GM12878 (cell line): ENCODE data around the gene FOSB. TPM values are rescaled to one million over a fixed set of nuclear protein-coding genes. Genes with fewer than 3 reads are reported as not detected.

ENCODE experiments used
- ATAC-seq: fragments of 200-7000 bp; cut with Tn5 transposase; 3 replicates; pipeline ENCODE4 v1.9.1; 2020; ENCODE audit warnings: mild to moderate bottlenecking, moderate library complexity
- BruUV-seq: library from RNA; stranded (reverse); fragments of 400-500 nt; replicated peaks from 2 replicates; lab custom pipeline; 2021; lab: Mats Ljungman, UMichigan
- CTCF ChIA-PET: fragments of 300-600 bp; sonication (Branson Sonifier 250); formaldehyde crosslinking; extraction: SDS; loops from one replicate; lab custom pipeline; 2021; ENCODE audit warnings: inconsistent platforms; lab: Yijun Ruan, JAX
- POLR2A ChIA-PET: fragments of 350-600 bp; formaldehyde crosslinking; extraction: SDS; loops from one replicate; lab custom pipeline; 2021; ENCODE audit warnings: inconsistent platforms; lab: Charles Lee
- RAD21 ChIA-PET: fragments of 300-600 bp; sonication (Branson Sonifier 250); formaldehyde crosslinking; loops from one replicate; lab custom pipeline; 2023; ENCODE audit warnings: antibody characterized with exemption; ENCODE audit not compliant: unreplicated experiment; lab: Charles Lee
- SMC1A ChIA-PET: fragments of 300-600 bp; sonication (Branson Sonifier 250); formaldehyde crosslinking; loops from one replicate; lab custom pipeline; 2023; ENCODE audit not compliant: unreplicated experiment, uncharacterized antibody; lab: Charles Lee
- DNase-seq: peaks from one replicate; pipeline ENCODE4 v3.0.0-alpha.2; 2011; ENCODE audit warnings: low read depth, low spot score
- FAIRE-seq: peaks from 3 replicates; lab custom pipeline; 2011; peaks lifted over from hg19 to GRCh38; lab: Jason Lieb, UNC
- H2AFZ ChIP-seq: 2 replicates; pipeline ENCODE4 v1.6.0; 2011; ENCODE audit warnings: low read depth, low read length, control low read depth; ENCODE audit not compliant: control insufficient read depth
- H3K27ac ChIP-seq: 2 replicates; pipeline ENCODE4 v1.5.1; 2011; ENCODE audit warnings: control low read depth; ENCODE audit not compliant: control insufficient read depth, insufficient read depth
- H3K27me3 ChIP-seq, 2 experiments: replicated peaks in 1 of 2; 2 replicates each; pipeline versions ENCODE4 v1.6.0 to v1.6.1; 2011; ENCODE audit warnings: low read length in 1 of 2; ENCODE audit not compliant: control insufficient read depth in 2 of 2, insufficient read depth in 2 of 2
- H3K36me3 ChIP-seq, 2 experiments: 2 replicates each; pipeline ENCODE4 v1.5.1; 2011; ENCODE audit warnings: low read length in 1 of 2; ENCODE audit not compliant: control insufficient read depth in 2 of 2, insufficient read depth in 2 of 2
- H3K4me1 ChIP-seq: 2 replicates; pipeline ENCODE4 v1.6.1; 2011; ENCODE audit warnings: mild to moderate bottlenecking, low read length, moderate library complexity, mixed read lengths; ENCODE audit not compliant: control insufficient read depth, insufficient read depth
- H3K4me2 ChIP-seq: 2 replicates; pipeline ENCODE4 v1.6.0; 2011; ENCODE audit warnings: control low read depth; ENCODE audit not compliant: control insufficient read depth, insufficient read depth
- H3K4me3 ChIP-seq: fragments of 200-600 bp; sonication (generic); 2 replicates; pipeline ENCODE4 v1.5.1; 2016
- H3K79me2 ChIP-seq: 2 replicates; pipeline ENCODE4 v1.6.0; 2011; ENCODE audit warnings: low read length; ENCODE audit not compliant: control insufficient read depth, insufficient read depth
- H3K9ac ChIP-seq: 2 replicates; pipeline ENCODE4 v1.8.0; 2011; ENCODE audit warnings: low read length, control low read depth, mixed read lengths; ENCODE audit not compliant: control insufficient read depth, insufficient read depth
- H3K9me3 ChIP-seq: replicated peaks from 3 replicates; pipeline ENCODE4 v1.5.1; 2011; ENCODE audit warnings: mild to moderate bottlenecking, low read length; ENCODE audit not compliant: control insufficient read depth, insufficient read depth
- H4K20me1 ChIP-seq: 2 replicates; pipeline ENCODE4 v1.6.0; 2011; ENCODE audit not compliant: control insufficient read depth, insufficient read depth
- CREB1 ChIP-seq: IDR thresholded peaks from 2 replicates; pipeline ENCODE4 v1.6.1; 2012; ENCODE audit warnings: low read depth, mild to moderate bottlenecking, inconsistent platforms
- DPF2 ChIP-seq: fragments of 450-650 bp; IDR thresholded peaks from 2 replicates; pipeline ENCODE4 v1.6.1; 2017; ENCODE audit warnings: mild to moderate bottlenecking
- EGR1 ChIP-seq, 2 experiments: IDR thresholded peaks; 1 replicate in 1 of 2; 2 replicates in 1 of 2; pipeline ENCODE4 v1.6.1; 2011 to 2012; ENCODE audit warnings: low read depth in 2 of 2, low read length in 2 of 2, borderline replicate concordance in 1 of 2, mild to moderate bottlenecking in 1 of 2, moderate library complexity in 1 of 2
- GATAD2B ChIP-seq: fragments of 450-650 bp; conservative IDR thresholded peaks from 2 replicates; pipeline ENCODE4 v1.6.1; 2017; ENCODE audit warnings: low read depth, mild to moderate bottlenecking, moderate library complexity
- HDAC6 ChIP-seq: fragments of 200-600 bp; sonication (generic); IDR thresholded peaks from one replicate; pipeline ENCODE4 v1.8.0; 2017; ENCODE audit warnings: antibody characterized with exemption; ENCODE audit not compliant: unreplicated experiment
- IKZF1 ChIP-seq: fragments of 450-650 bp; conservative IDR thresholded peaks from 2 replicates; pipeline ENCODE4 v1.6.1; 2017; ENCODE audit warnings: antibody characterized with exemption, mild to moderate bottlenecking
- KLF5 ChIP-seq: fragments of 450-650 bp; IDR thresholded peaks from 2 replicates; pipeline ENCODE4 v1.6.1; 2014; ENCODE audit warnings: mild to moderate bottlenecking; ENCODE audit not compliant: partially characterized antibody
- LARP7 ChIP-seq: fragments of 450-650 bp; IDR thresholded peaks from 2 replicates; pipeline ENCODE4 v1.6.1; 2017; ENCODE audit warnings: mild to moderate bottlenecking
- RAD21 ChIP-seq: IDR thresholded peaks from 2 replicates; pipeline ENCODE4 v1.6.1; 2011; ENCODE audit warnings: mild to moderate bottlenecking, low read depth, low read length, moderate library complexity; ENCODE audit not compliant: insufficient read depth
- RUNX3 ChIP-seq: IDR thresholded peaks from 2 replicates; pipeline ENCODE4 v1.6.1; 2012; ENCODE audit warnings: low read length, inconsistent platforms
- SMAD1 ChIP-seq: fragments of 450-650 bp; IDR thresholded peaks from 2 replicates; pipeline ENCODE4 v1.6.1; 2018; ENCODE audit warnings: mild to moderate bottlenecking, low read depth; ENCODE audit not compliant: partially characterized antibody
- YY1 ChIP-seq: IDR thresholded peaks from 2 replicates; pipeline ENCODE4 v1.6.1; 2011; ENCODE audit warnings: low read depth, mild to moderate bottlenecking, low read length
- WGBS: methylation state at CpG from one replicate; pipeline ENCODE4 v1.1.6; 2016; ENCODE audit warnings: low lambda C conversion rate; ENCODE audit not compliant: insufficient replicate concordance, insufficient coverage; ENCODE audit errors: missing lambda C conversion rate; 5-methylcytosine and 5-hydroxymethylcytosine counted together
- in situ Hi-C: fragments of 300-500 bp; cut with MboI; formaldehyde crosslinking; loops from 9 replicates; pipeline ENCODE4 v1.14.3; 2018; ENCODE audit warnings: mixed read lengths
- intact Hi-C: fragments of 100-400 bp; cut with micrococcal nuclease; formaldehyde crosslinking; loops from one replicate; pipeline ENCODE4 v1.14.2; 2022; ENCODE audit not compliant: unreplicated experiment
- polyA plus RNA-seq, 11 experiments: library from polyadenylated mRNA; depleted of rRNA in 4 of 11; unstranded in 6 of 11; stranded (reverse) in 5 of 11; fragments of >200 nt; fragmentation: Nextera tagmentation in 4 of 11; fragmentation: Illumina TruSeq in 1 of 11; extraction: Ambion mirVana in 4 of 11; extraction: Trizol in 1 of 11; gene quantifications; 1 replicate in 1 of 11; 2 replicates in 10 of 11; pipeline versions ENCODE4 v1.2.1 to v1.2.3, GENCODE V29; 2011 to 2016; ENCODE audit warnings: inconsistent platforms in 2 of 11, missing spikeins in 2 of 11, low read depth in 1 of 11
- total RNA-seq, 4 experiments: library from RNA; depleted of rRNA in 3 of 4; stranded (reverse); fragments of >200 nt in 3 of 4; fragmentation: Illumina TruSeq in 1 of 4; extraction: Trizol in 1 of 4; gene quantifications; 2 replicates each; pipeline versions ENCODE4 v1.2.1 to v1.2.3, GENCODE V29; 2013 to 2021
- TF ChIP-seq, protein P1 (sequence below), 3 experiments: IDR thresholded peaks in 2 of 3; conservative IDR thresholded peaks in 1 of 3; 2 replicates each; pipeline ENCODE4 v1.5.1; 2011; ENCODE audit warnings: low read depth in 3 of 3, low read length in 3 of 3, mild to moderate bottlenecking in 3 of 3, control low read depth in 2 of 3, moderate library complexity in 2 of 3, inconsistent platforms in 1 of 3, mixed read lengths in 1 of 3; ENCODE audit not compliant: control insufficient read depth in 2 of 3, insufficient read depth in 1 of 3; ENCODE audit errors: extremely low read depth in 1 of 3

The FOSB gene
- total and polyA plus RNA-seq, 10 of the 15 experiments (the other 5 are each of a cell fraction or from before 2014, with no cell fraction given) = 0.06 to 0.56 (median 0.26) TPM

DNA sequence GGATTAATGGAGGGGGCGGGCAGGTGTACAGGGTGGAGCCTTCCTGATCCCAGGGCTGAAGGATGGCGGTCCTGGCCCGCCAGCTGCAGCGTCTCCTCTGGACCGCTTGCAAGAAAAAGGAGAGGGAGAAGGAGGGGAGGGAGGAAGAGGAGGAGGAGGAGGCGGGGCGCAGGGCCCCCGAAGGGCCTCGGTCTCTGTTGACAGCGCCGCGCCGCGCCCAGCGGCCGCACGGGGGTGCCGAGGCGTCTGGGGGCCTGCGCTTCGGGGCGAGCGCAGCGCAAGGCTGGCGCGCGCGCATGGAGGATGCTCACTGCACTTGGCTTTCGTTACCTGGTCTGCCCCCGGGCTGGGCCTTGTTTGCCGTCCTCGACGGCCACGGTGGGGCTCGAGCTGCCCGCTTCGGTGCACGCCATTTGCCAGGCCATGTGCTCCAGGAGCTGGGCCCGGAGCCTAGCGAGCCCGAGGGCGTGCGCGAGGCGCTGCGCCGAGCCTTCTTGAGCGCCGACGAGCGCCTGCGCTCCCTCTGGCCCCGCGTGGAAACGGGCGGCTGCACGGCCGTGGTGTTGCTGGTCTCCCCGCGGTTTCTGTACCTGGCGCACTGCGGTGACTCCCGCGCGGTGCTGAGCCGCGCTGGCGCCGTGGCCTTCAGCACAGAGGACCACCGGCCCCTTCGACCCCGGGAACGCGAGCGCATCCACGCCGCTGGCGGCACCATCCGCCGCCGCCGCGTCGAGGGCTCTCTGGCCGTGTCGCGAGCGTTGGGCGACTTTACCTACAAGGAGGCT lies 30.8 kb downstream of the FOSB start, which contains the start of gene PPM1N:
TSS of gene PPM1N (plus strand) at position 33 of the 785 bp plus-strand sequence. CDS start at position 63, 30 bp downstream.
- H3K27ac ChIP-seq = no peak within 1 kb of the TSS
- BruUV-seq = no TSS peak
- RAD21 ChIA-PET = no interaction called here
- POLR2A ChIA-PET = interaction anchor here (1.0 to 2.5 kb wide), 4 partner anchors 12 to 45 kb away, joined by 3 to 8 read pairs (median 4); no protein-coding TSS in a partner anchor
- SMC1A ChIA-PET = interaction anchor here (0.6 to 1.2 kb wide), 2 partner anchors 17 to 74 kb away, joined by 3 read pairs; no protein-coding TSS in a partner anchor
- intact Hi-C loops = loop anchor here (5.0 kb wide), 1 partner anchor 74 kb away; no protein-coding TSS in a partner anchor
- TF ChIP-seq YY1 (peak; percentile 34; the same call in 1 of the 2 replicates), HDAC6 (peak; percentile 93), RAD21 (peak; percentile 20; the same call in 1 of the 2 replicates), DPF2 (0 out of 2 replicates have a peak, but pooled peaks have one; percentile 46), SMAD1 (no peak), GATAD2B (peak; percentile 43; the same call in 1 of the 2 replicates), CREB1 (no peak), LARP7 (0 out of 2 replicates have a peak, but pooled peaks have one; percentile 51), IKZF1 (peak; percentile 60), RUNX3 (0 out of 2 replicates have a peak, but pooled peaks have one; percentile 7), EGR1 (IDR thresholded peaks at IDR 0.05; ENCODE audit: borderline replicate concordance in 1 of 2, low read depth in 2 of 2, low read length in 2 of 2) (0 out of 3 replicates have a peak, but pooled peaks of 1 of the 2 experiments have one; percentile 4), KLF5 (no peak)
- TF ChIP-seq, protein P1, sequence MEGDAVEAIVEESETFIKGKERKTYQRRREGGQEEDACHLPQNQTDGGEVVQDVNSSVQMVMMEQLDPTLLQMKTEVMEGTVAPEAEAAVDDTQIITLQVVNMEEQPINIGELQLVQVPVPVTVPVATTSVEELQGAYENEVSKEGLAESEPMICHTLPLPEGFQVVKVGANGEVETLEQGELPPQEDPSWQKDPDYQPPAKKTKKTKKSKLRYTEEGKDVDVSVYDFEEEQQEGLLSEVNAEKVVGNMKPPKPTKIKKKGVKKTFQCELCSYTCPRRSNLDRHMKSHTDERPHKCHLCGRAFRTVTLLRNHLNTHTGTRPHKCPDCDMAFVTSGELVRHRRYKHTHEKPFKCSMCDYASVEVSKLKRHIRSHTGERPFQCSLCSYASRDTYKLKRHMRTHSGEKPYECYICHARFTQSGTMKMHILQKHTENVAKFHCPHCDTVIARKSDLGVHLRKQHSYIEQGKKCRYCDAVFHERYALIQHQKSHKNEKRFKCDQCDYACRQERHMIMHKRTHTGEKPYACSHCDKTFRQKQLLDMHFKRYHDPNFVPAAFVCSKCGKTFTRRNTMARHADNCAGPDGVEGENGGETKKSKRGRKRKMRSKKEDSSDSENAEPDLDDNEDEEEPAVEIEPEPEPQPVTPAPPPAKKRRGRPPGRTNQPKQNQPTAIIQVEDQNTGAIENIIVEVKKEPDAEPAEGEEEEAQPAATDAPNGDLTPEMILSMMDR (IDR thresholded peaks at IDR 0.05 in 2 of 3, conservative IDR thresholded peaks at IDR 0.05 in 1 of 3; ENCODE audit: control insufficient read depth in 2 of 3, extremely low read depth in 1 of 3, insufficient read depth in 1 of 3, low read depth in 3 of 3, low read length in 3 of 3) = peak; percentile 13 to 37 (median 28); a peak in 3 of 6 replicates
- TF ChIP-seq, all 136 proteins: peak for 10
- Histone ChIP-seq H3K27me3 (peaks cover 0 to 9% of the 10 kb centered on the region in 2 experiments; a peak in 3 of 4 replicates), H3K9ac (peak within 1 kb of the TSS; percentile 18; the same call in 1 of the 2 replicates), H3K9me3 (no peaks in the 10 kb centered on the region; the same call in 2 of the 3 replicates), H3K4me3 (peak within 1 kb of the TSS; percentile 48), H4K20me1 (peaks cover 6% of the 10 kb centered on the region; the same call in 1 of the 2 replicates), H3K36me3 (no peaks in the 10 kb centered on the region), H3K4me1 (peaks cover 30% of the 10 kb centered on the region), H3K4me2 (peak within 1 kb of the TSS; percentile 84), H2AFZ (peak within 1 kb of the TSS; percentile 55), H3K79me2 (no peaks in the 10 kb centered on the region)
- in situ Hi-C loops = no loop called here
- no peak for DNase-seq
- ATAC-seq = peak; percentile 65
- 21% methylated on average over 67 of the region's 89 CpGs for WGBS
- FAIRE-seq = no peak
- CTCF ChIA-PET = interaction anchor here (0.6 to 6.6 kb wide), 3 partner anchors 10 to 60 kb away, joined by 3 to 65 read pairs (median 4); no protein-coding TSS in a partner anchor
